Measurements from ENCODE around the gene AKAP11. TPM values are rescaled to one million over a fixed set of nuclear protein-coding genes. Genes with fewer than 3 reads are reported as not detected.

The AKAP11 gene
- total and polyA plus RNA-seq, 2 donors (not counting 1 experiment from before 2014, with no cell fraction given): 27.8 to 34.0 TPM

GRCh38 chr13:42270160-42270856 lies 1.6 kb upstream of the AKAP11 start:
- no peak overlapping the region for H3K4me3 ChIP-seq (replicated peaks in 1 of 4; ENCODE audit: control extremely low read depth in 1 of 4, insufficient read depth in 1 of 4, low read depth in 3 of 4, low read length in 4 of 4)
- peaks cover 32% of the 10 kb centered on the region for H3K79me2 ChIP-seq (ENCODE audit: control insufficient read depth, insufficient read depth, low read length)
- no peaks in the 10 kb centered on the region for H3K9me3 ChIP-seq (ENCODE audit: control insufficient read depth, insufficient read depth, low read depth, low read length)
- H3K27me3 ChIP-seq (ENCODE audit: control insufficient read depth, insufficient read depth, low read length): no peaks in the 10 kb centered on the region
- no peak overlapping the region for H3K27ac ChIP-seq (ENCODE audit: insufficient read depth, low read length)
- peak overlapping the region; percentile 79 for H3K4me2 ChIP-seq (ENCODE audit: extremely low read depth, insufficient read depth, low read length)
- H4K20me1 ChIP-seq (ENCODE audit: control insufficient read depth, extremely low read depth, insufficient read depth, low read length): no peaks in the 10 kb centered on the region
- H3K36me3 ChIP-seq (ENCODE audit: control insufficient read depth, insufficient read depth, low read length): no peaks in the 10 kb centered on the region
- DNase-seq (ENCODE audit: low read depth in 2 of 2): no peak
- no peak overlapping the region for H3K9ac ChIP-seq (ENCODE audit: insufficient read depth, low read length)
- no peak overlapping the region for H2AFZ ChIP-seq (ENCODE audit: low read length)
- H3K4me1 ChIP-seq (ENCODE audit: control insufficient read depth, extremely low read depth, insufficient read depth, low read length): peaks cover 10% of the 10 kb centered on the region
- TF ChIP-seq, protein P1, sequence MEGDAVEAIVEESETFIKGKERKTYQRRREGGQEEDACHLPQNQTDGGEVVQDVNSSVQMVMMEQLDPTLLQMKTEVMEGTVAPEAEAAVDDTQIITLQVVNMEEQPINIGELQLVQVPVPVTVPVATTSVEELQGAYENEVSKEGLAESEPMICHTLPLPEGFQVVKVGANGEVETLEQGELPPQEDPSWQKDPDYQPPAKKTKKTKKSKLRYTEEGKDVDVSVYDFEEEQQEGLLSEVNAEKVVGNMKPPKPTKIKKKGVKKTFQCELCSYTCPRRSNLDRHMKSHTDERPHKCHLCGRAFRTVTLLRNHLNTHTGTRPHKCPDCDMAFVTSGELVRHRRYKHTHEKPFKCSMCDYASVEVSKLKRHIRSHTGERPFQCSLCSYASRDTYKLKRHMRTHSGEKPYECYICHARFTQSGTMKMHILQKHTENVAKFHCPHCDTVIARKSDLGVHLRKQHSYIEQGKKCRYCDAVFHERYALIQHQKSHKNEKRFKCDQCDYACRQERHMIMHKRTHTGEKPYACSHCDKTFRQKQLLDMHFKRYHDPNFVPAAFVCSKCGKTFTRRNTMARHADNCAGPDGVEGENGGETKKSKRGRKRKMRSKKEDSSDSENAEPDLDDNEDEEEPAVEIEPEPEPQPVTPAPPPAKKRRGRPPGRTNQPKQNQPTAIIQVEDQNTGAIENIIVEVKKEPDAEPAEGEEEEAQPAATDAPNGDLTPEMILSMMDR (conservative IDR thresholded peaks at IDR 0.05 in 1 of 2, IDR thresholded peaks at IDR 0.05 in 1 of 2; ENCODE audit: low read depth in 1 of 2, low read length in 2 of 2): no peak
- no peak for TF ChIP-seq EZH2 (IDR thresholded peaks at IDR 0.05; ENCODE audit: low read length, missing control alignments)

DNA sequence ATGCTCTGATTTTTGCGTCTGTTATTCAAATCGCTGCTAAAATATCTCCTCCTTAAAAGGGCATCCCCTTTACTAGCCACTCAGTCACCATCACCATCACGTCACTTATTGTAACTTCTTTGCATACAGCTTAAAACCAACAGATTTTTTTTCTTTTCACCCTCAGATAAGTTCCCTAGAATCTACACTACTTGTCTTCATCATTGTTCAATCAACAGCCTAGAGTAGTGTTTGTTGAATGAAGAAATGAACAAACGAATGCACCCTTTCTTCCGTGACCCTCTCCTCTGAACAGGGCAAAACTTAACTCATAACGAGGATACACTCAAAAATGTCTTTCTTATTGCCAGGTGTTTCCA lies 1.1 kb upstream of the AKAP11 start:
- no peaks in the 10 kb centered on the region for H3K9me3 ChIP-seq (ENCODE audit: control insufficient read depth, insufficient read depth, low read depth, low read length)
- peak overlapping the region; percentile 79 for H3K4me2 ChIP-seq (ENCODE audit: extremely low read depth, insufficient read depth, low read length)
- DNase-seq (ENCODE audit: low read depth in 2 of 2): no peak
- no peaks in the 10 kb centered on the region for H3K36me3 ChIP-seq (ENCODE audit: control insufficient read depth, insufficient read depth, low read length)
- H3K4me3 ChIP-seq (replicated peaks in 1 of 4; ENCODE audit: control extremely low read depth in 1 of 4, insufficient read depth in 1 of 4, low read depth in 3 of 4, low read length in 4 of 4): peak overlapping the region; percentile 56 to 77 (median 65)
- peak overlapping the region; percentile 84 for H2AFZ ChIP-seq (ENCODE audit: low read length)
- peaks cover 10% of the 10 kb centered on the region for H3K4me1 ChIP-seq (ENCODE audit: control insufficient read depth, extremely low read depth, insufficient read depth, low read length)
- peaks cover 37% of the 10 kb centered on the region for H3K79me2 ChIP-seq (ENCODE audit: control insufficient read depth, insufficient read depth, low read length)
- no peaks in the 10 kb centered on the region for H4K20me1 ChIP-seq (ENCODE audit: control insufficient read depth, extremely low read depth, insufficient read depth, low read length)
- H3K27me3 ChIP-seq (ENCODE audit: control insufficient read depth, insufficient read depth, low read length): no peaks in the 10 kb centered on the region
- TF ChIP-seq EZH2 (IDR thresholded peaks at IDR 0.05; ENCODE audit: low read length, missing control alignments): no peak
- TF ChIP-seq, protein P1 (conservative IDR thresholded peaks at IDR 0.05 in 1 of 2, IDR thresholded peaks at IDR 0.05 in 1 of 2; ENCODE audit: low read depth in 1 of 2, low read length in 2 of 2): no peak
- peak overlapping the region; percentile 90 for H3K27ac ChIP-seq (ENCODE audit: insufficient read depth, low read length)
- peak overlapping the region; percentile 20 for H3K9ac ChIP-seq (ENCODE audit: insufficient read depth, low read length)

DNA sequence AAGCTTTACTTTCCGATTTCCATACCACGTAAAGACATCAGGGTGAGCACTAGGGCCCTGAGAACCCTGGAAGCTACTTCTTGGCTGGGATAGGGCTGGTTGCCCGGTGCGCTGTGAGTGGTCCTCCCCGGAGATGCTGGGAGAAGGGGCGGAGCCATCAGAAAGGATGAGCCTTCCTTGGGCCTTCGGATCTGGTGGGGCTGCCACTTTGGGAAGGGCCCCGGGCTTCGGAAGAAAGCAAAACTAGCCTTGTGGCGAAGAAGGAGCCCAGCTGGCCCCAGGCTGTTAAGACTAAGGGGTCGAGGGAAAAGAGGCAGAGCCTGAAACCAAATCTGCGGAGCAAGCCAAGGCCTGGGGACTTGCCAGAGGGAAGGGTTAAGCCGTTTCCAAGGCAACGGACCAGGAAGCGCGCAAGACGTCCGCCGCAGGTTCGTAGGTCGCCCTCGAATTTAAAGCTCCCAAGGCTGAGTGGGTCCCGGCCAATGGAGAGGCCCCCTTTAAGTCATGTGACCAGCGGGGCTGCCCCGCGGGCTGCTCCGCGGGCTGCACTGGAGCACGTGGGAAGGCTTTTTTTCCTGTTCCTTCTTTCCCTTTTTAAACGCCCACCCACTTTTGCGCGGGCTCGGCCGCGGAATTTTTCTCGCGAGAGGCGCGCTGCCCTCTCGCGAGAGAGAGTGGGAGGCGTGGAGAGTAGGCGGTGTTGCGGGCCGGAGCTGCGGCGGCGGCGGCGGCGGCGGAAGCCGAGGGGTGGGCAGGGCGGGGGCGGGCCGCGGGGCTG lies 426 bp upstream of the AKAP11 start:
- Histone ChIP-seq H2AFZ (ENCODE audit: low read length) (peak overlapping the region; percentile 88), H3K9ac (ENCODE audit: insufficient read depth, low read length) (peak overlapping the region; percentile 66), H3K27ac (ENCODE audit: insufficient read depth, low read length) (peak overlapping the region; percentile 90), H3K27me3 (ENCODE audit: control insufficient read depth, insufficient read depth, low read length) (no peaks in the 10 kb centered on the region), H3K9me3 (ENCODE audit: control insufficient read depth, insufficient read depth, low read depth, low read length) (no peaks in the 10 kb centered on the region), H4K20me1 (ENCODE audit: control insufficient read depth, extremely low read depth, insufficient read depth, low read length) (no peaks in the 10 kb centered on the region), H3K36me3 (ENCODE audit: control insufficient read depth, insufficient read depth, low read length) (no peaks in the 10 kb centered on the region), H3K4me1 (ENCODE audit: control insufficient read depth, extremely low read depth, insufficient read depth, low read length) (peaks cover 7% of the 10 kb centered on the region), H3K79me2 (ENCODE audit: control insufficient read depth, insufficient read depth, low read length) (peaks cover 43% of the 10 kb centered on the region), H3K4me2 (ENCODE audit: extremely low read depth, insufficient read depth, low read length) (peak overlapping the region; percentile 79), H3K4me3 (replicated peaks in 1 of 4; ENCODE audit: control extremely low read depth in 1 of 4, insufficient read depth in 1 of 4, low read depth in 3 of 4, low read length in 4 of 4) (peak overlapping the region; percentile 61 to 83 (median 74))
- DNase-seq (ENCODE audit: low read depth in 2 of 2): peak; percentile 98 to 100
- TF ChIP-seq, protein P1 (conservative IDR thresholded peaks at IDR 0.05 in 1 of 2, IDR thresholded peaks at IDR 0.05 in 1 of 2; ENCODE audit: low read depth in 1 of 2, low read length in 2 of 2): no peak
